Tibial nerve (tissue), 4 donors: ENCODE measurements around the gene C10orf67.

Experiments
- EP300 ChIP-seq, 2 donors: sonication (generic); formaldehyde crosslinking; IDR thresholded peaks; one replicate each; pipeline ENCODE4 v1.6.1; 2017; ENCODE audit warnings: antibody characterized with exemption in 2 of 2, mild to moderate bottlenecking in 1 of 2
- POLR2A ChIP-seq, 2 donors: fragments of 450-650 bp; IDR thresholded peaks; one replicate each; pipeline ENCODE4 v1.6.1; 2017; ENCODE audit warnings: antibody characterized with exemption in 2 of 2, mild to moderate bottlenecking in 2 of 2, moderate library complexity in 2 of 2
- TF ChIP-seq, protein P1 (sequence below), 5 experiments: fragments of 200-600 bp in 3 of 5; fragments of 450-650 bp in 2 of 5; sonication (generic) in 3 of 5; IDR thresholded peaks; one replicate each; pipeline ENCODE4 v1.5.1; 2016 to 2019; ENCODE audit warnings: antibody characterized with exemption in 5 of 5, mild to moderate bottlenecking in 3 of 5, moderate library complexity in 2 of 5

DNA sequence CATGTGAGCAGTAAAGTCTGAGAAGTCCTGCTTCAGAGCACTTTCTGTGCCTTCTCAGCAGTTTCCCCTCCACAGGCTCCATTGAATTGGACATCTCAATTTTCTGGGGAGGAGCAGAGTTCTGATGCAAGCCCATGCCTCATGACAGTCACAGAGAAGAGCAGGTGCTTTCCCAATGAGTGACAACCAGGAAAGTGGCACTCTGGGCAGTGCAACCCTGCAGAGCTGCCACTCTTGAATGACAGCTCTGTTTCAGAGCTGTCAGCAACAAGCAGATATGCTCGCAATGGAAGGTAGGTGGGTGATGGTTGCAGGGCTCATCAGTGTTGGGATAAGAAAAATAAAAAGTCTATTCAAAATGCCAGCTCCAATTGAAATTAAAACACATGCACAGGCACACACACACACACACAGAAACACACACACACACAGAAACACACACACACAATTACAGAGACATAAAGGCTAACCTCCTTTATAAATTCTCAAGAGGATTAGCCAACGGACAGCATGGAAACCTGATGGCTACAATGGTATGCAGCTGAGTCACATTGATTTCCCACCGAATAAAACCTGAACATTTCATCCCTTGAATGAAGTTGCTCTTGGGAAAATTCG, 50.5 kb downstream of the C10orf67 start:
- TF ChIP-seq, protein P1, sequence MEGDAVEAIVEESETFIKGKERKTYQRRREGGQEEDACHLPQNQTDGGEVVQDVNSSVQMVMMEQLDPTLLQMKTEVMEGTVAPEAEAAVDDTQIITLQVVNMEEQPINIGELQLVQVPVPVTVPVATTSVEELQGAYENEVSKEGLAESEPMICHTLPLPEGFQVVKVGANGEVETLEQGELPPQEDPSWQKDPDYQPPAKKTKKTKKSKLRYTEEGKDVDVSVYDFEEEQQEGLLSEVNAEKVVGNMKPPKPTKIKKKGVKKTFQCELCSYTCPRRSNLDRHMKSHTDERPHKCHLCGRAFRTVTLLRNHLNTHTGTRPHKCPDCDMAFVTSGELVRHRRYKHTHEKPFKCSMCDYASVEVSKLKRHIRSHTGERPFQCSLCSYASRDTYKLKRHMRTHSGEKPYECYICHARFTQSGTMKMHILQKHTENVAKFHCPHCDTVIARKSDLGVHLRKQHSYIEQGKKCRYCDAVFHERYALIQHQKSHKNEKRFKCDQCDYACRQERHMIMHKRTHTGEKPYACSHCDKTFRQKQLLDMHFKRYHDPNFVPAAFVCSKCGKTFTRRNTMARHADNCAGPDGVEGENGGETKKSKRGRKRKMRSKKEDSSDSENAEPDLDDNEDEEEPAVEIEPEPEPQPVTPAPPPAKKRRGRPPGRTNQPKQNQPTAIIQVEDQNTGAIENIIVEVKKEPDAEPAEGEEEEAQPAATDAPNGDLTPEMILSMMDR (IDR thresholded peaks at IDR 0.05): no peak
- no peak for TF ChIP-seq EP300 (IDR thresholded peaks at IDR 0.05)
- no peak for TF ChIP-seq POLR2A (IDR thresholded peaks at IDR 0.05)
